HUES64 (cell line): ENCODE measurements around the gene RNF183.

Source experiments
- H3K27ac ChIP-seq: 2 replicates; pipeline ENCODE4 v1.7.0; 2013; ENCODE audit warnings: low read depth, low read length, inconsistent platforms
- H3K27me3 ChIP-seq: 2 replicates; pipeline ENCODE4 v1.6.1; 2013; ENCODE audit warnings: mild to moderate bottlenecking, low read length; ENCODE audit not compliant: insufficient read depth
- H3K36me3 ChIP-seq: 2 replicates; pipeline ENCODE4 v1.6.1; 2013; ENCODE audit warnings: mild to moderate bottlenecking, low read length; ENCODE audit not compliant: insufficient read depth
- H3K4me1 ChIP-seq: 2 replicates; pipeline ENCODE4 v1.6.1; 2013; ENCODE audit warnings: mild to moderate bottlenecking, low read length, moderate library complexity; ENCODE audit not compliant: insufficient read depth
- H3K4me3 ChIP-seq: 2 replicates; pipeline ENCODE4 v1.5.1; 2013; ENCODE audit warnings: mild to moderate bottlenecking, low read length, moderate library complexity
- H3K9ac ChIP-seq: 2 replicates; pipeline ENCODE4 v1.6.1; 2013; ENCODE audit warnings: mild to moderate bottlenecking, low read depth, low read length
- H3K9me3 ChIP-seq: 2 replicates; pipeline ENCODE4 v1.6.1; 2013; ENCODE audit warnings: low read depth, low read length; ENCODE audit not compliant: insufficient read depth
- WGBS: fragments of 150-250, 120-280 bp; methylation state at CpG from one replicate; pipeline ENCODE4 v1.1.7; 2013; ENCODE audit warnings: missing lambda C conversion rate; 5-methylcytosine and 5-hydroxymethylcytosine counted together

The RNF183 gene

DNA sequence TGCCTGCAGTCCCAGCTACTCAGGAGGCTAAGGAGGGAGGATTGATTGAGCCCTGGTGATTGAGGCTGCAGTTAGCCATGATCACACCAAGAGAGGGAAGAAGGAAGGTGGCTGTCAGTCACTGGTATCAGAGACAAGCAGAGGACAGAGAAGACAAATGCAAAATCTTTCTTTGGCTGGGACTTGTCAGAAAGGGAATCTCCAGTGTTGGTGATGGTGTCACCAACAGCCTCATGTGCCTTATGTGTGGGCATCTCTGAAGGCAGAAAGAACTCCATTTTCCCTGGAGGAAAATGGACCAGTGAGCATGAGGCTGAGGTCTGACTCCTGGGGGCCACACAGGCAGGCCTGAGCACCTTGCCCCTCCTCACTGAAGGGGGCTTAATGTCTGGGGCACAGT, 12.1 kb upstream of the RNF183 start:
- no peak overlapping the region for H3K4me3 ChIP-seq
- H3K27me3 ChIP-seq = no peaks in the 10 kb centered on the region
- H3K9ac ChIP-seq = no peak overlapping the region
- H3K36me3 ChIP-seq = no peaks in the 10 kb centered on the region
- no peak overlapping the region for H3K27ac ChIP-seq
- H3K9me3 ChIP-seq = no peaks in the 10 kb centered on the region
- no peaks in the 10 kb centered on the region for H3K4me1 ChIP-seq

DNA sequence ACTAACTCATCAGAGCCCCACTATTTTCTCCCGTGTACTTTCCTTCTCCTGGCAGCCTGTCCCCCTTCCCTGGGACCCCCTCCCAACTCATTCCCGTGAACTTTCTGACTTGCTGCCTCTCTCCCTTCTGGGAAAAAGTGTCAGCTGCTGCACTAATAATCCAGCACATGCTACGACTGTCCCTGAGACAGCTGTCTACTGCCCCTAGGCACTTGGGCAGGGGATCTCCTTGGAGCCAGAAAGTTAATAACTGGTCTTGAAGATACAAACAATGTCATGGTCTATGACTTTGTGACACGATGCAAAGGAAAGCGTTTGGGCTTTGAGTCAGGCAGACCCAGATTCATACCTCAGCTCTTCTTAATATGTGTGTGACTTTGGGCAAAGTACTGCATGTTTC, 10.1 kb upstream of the RNF183 start:
- no peaks in the 10 kb centered on the region for H3K4me1 ChIP-seq
- H3K27me3 ChIP-seq = no peaks in the 10 kb centered on the region
- H3K4me3 ChIP-seq = no peak overlapping the region
- H3K36me3 ChIP-seq = no peaks in the 10 kb centered on the region
- no peaks in the 10 kb centered on the region for H3K9me3 ChIP-seq
- H3K27ac ChIP-seq = no peak overlapping the region
- no peak overlapping the region for H3K9ac ChIP-seq
- WGBS = 91% methylated on average over 5 of the region's 5 CpGs

DNA sequence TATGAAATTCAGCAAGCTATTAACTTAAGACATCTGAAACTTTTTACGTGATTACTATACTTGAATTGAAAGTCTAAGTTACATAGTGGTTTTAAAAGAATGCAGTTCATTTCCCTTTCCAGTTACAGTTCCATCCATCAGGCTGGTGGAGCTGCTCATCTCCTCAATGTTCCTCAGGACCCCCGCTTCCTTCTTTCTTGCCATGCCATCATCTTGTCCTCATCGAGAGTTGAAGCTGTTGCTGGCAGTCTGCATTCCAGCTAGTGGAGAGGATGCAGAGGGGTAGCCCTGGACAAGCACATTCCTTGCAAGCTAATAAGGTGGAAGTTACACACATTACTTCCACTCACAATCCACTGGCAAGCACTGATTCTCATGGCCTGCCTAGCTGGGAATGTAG, 8.8 kb upstream of the RNF183 start:
- no peak overlapping the region for H3K9ac ChIP-seq
- H3K27me3 ChIP-seq = no peaks in the 10 kb centered on the region
- no peaks in the 10 kb centered on the region for H3K4me1 ChIP-seq
- 95% methylated on average over 2 of the region's 3 CpGs for WGBS
- no peaks in the 10 kb centered on the region for H3K9me3 ChIP-seq
- H3K4me3 ChIP-seq = no peak overlapping the region
- H3K36me3 ChIP-seq = no peaks in the 10 kb centered on the region
- no peak overlapping the region for H3K27ac ChIP-seq

DNA sequence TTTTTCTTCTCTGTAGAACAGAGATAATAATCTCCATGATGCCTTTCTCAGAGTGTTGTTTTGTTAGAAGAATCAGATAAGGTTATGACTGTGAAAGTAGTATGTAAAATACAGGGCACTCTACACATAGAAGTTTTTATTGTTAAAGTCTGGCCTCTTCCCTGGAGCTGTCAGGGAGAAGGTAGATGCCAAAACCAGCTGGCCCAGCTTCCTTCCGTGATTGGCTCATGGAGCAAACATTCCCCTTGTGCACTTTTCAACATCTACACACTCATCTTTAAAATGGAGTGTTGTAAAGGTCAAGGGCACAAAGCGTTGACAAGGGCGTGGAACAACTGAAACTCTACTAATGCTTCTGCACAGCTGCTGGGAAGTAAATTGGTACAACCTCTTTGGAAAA, 7.4 kb upstream of the RNF183 start:
- no peak overlapping the region for H3K4me3 ChIP-seq
- no peaks in the 10 kb centered on the region for H3K4me1 ChIP-seq
- H3K36me3 ChIP-seq = no peaks in the 10 kb centered on the region
- WGBS = 97% methylated on average over 3 of the region's 3 CpGs
- no peaks in the 10 kb centered on the region for H3K9me3 ChIP-seq
- H3K27me3 ChIP-seq = no peaks in the 10 kb centered on the region
- no peak overlapping the region for H3K27ac ChIP-seq
- no peak overlapping the region for H3K9ac ChIP-seq

DNA sequence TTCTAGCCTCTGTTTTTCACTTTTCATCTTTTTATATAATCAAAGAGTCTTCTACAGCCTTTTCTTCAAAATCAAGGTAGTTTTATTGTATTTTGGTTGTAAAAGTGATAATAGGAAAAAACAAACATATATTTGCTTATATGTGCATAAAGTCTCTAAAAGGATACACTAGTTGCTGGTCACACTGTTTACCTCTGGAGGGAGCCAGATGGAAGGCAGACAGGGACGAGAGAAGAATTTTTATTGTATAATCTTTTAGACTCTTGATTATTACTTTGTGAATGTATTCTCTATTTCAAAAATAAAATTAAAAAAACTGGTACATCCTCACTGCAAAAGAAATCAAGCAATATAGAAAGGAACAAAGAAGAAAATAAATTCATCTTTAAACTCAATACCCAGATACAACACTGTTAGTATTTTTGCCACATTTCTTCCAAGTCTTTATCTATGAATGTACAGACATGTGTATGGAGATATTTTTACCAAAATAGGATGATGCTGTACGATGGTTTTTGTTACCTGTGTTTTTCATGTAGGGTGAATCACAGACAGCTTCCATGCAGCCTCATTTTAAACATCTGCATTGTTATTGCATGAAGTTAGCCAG, 6.1 kb upstream of the RNF183 start:
- Histone ChIP-seq H3K4me1 (no peaks in the 10 kb centered on the region), H3K4me3 (no peak overlapping the region), H3K9me3 (no peaks in the 10 kb centered on the region), H3K27me3 (no peaks in the 10 kb centered on the region), H3K36me3 (no peaks in the 10 kb centered on the region), H3K9ac (no peak overlapping the region), H3K27ac (no peak overlapping the region)
- WGBS = 25% methylated on average over 1 of the region's 2 CpGs

DNA sequence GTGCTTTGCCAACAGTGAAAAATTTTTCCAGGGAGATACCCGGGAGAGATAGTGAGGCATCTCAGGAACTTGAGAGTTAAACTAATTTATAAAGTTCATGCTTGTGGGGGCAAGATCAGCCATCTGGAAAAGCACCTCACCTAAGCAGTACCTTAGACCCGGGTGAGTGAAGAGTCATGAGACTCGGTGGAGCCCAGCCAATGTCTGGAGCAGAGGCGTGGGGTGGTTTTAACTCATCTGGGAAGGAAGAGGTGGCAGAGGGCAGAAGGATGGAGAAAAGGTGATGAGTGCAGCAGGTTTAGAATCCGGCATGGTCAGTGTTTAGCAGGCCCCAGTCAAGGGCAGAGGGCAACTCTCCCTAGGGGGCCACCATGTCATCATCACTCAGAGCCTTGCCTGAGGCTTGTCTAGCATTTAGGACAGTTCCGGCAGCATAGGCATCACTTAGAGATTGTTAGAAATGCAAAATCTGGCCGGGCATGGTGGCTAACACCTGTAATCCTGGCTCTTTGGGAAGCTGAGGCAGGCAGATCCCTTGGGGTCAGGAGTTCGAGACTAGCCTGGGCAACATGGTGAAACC, 4.3 kb upstream of the RNF183 start:
- H3K9me3 ChIP-seq = no peaks in the 10 kb centered on the region
- no peaks in the 10 kb centered on the region for H3K36me3 ChIP-seq
- no peak overlapping the region for H3K4me3 ChIP-seq
- H3K27ac ChIP-seq = no peak overlapping the region
- WGBS = 79% methylated on average over 8 of the region's 8 CpGs
- H3K27me3 ChIP-seq = no peaks in the 10 kb centered on the region
- H3K9ac ChIP-seq = no peak overlapping the region
- H3K4me1 ChIP-seq = no peaks in the 10 kb centered on the region

DNA sequence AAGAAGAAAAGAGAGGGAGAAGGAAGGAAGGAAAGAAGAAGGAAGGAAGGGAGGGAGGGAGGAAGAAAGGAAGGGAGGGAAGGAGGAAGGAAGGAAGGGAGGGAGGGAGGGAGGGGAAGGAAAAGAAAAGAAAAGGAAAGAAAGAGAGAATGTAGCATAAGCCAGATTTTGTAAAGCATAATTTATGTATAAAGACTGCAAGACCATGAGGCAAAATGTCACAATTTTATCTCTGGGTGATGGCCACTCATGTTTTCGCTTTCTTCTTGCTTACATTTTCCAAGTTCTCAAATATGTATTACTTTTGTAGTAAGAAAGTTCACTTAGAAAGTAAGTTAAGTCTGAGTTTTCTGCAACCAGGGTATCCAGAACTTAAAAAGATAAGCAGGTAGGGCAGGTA, 3.4 kb upstream of the RNF183 start:
- no peaks in the 10 kb centered on the region for H3K9me3 ChIP-seq
- no peaks in the 10 kb centered on the region for H3K4me1 ChIP-seq
- no CpG with 5 or more reads among the region's 1 CpG for WGBS
- H3K9ac ChIP-seq = no peak overlapping the region
- H3K4me3 ChIP-seq = no peak overlapping the region
- H3K36me3 ChIP-seq = no peaks in the 10 kb centered on the region
- H3K27ac ChIP-seq = no peak overlapping the region
- no peaks in the 10 kb centered on the region for H3K27me3 ChIP-seq

DNA sequence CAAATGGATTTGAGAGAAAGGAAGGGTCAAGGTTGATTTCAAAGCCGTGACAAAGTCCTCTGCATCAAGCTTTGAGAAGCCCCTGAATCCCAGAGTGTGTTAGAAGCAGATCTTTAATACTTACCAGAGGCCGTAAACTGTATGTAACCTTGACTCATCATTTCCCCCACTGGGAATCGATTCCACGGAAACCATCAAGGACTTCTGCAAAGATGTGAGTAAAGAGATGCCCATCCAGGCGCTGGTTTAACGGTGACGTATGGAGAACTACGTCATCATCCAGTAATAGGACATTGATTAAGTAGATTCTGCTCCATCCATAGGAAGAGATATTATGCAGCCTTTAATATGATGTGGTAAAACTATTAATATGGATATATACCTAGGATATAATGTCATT, 1.6 kb downstream of the RNF183 start:
- Histone ChIP-seq H3K9me3 (no peaks in the 10 kb centered on the region), H3K36me3 (no peaks in the 10 kb centered on the region), H3K27me3 (no peaks in the 10 kb centered on the region), H3K9ac (no peak overlapping the region), H3K27ac (no peak overlapping the region), H3K4me3 (no peak overlapping the region), H3K4me1 (no peaks in the 10 kb centered on the region)
- 93% methylated on average over 8 of the region's 8 CpGs for WGBS

DNA sequence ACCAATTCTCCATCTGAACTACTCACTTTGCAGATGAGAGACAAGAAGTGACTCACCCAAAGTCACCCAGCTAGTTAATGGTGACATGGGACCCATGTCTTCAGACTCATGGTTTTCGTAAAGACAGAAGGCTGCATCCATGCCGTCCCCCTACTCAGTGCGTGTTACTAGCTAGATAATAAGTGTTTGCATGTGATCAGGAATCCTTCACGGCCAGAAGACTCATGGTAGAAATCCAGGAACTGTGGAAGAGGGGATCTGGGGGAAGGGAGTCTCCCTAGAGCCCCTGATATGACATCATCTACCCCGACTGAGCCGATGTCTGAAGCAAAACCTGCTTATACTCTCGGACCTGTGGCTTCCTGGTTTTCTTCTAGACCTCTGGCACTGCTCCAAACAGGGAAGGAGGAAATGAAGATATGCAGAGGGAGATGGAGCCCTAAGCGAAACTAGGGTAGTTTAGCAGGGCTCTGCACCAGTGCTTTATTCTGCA, 3.3 kb downstream of the RNF183 start:
- H3K9ac ChIP-seq = no peak overlapping the region
- H3K27me3 ChIP-seq = no peaks in the 10 kb centered on the region
- 90% methylated on average over 8 of the region's 8 CpGs for WGBS
- no peaks in the 10 kb centered on the region for H3K4me1 ChIP-seq
- H3K36me3 ChIP-seq = no peaks in the 10 kb centered on the region
- no peak overlapping the region for H3K4me3 ChIP-seq
- H3K9me3 ChIP-seq = no peaks in the 10 kb centered on the region
- H3K27ac ChIP-seq = no peak overlapping the region

DNA sequence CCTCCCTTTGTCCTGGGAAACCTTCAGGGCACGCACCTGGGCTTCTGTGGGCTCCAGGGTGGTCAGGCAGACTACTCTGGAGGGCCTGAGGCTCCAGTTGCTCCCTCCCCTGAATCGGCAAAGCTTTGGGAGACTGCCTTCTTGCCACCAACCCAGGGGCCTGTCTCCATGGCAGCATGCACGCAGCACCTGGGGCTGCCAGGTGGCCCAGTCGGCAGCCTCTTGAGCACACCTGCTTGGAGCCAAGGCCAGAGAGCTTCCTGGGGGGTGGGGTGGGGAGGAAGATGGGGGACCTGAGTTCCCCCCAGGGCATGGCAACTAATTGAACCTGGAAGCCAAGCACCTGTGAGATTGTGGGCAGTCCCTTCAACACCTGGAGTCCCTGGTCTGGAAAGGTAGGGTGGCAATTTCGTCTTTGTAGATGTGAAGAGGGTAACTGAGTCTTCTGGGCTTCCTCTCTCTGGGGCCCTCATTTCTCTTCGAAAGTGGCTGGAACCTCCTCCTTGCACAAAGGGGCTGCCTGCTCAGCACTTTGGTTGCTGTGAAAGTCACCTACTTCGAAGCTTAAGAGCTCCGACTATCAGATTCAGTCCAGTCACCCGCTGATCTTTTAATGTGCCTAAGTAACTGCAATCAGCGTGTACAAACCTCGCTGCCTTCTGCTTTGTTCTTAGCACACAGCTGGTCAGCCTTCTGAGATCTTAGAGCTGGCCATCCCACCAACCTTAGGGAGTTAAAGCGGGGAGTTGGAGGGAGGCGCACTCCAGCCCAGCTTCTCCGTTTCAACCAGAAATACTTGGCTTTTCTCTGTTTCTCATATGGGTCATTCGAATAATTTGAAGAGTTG, 4.0 kb downstream of the RNF183 start:
- 91% methylated on average over 15 of the region's 15 CpGs for WGBS

DNA sequence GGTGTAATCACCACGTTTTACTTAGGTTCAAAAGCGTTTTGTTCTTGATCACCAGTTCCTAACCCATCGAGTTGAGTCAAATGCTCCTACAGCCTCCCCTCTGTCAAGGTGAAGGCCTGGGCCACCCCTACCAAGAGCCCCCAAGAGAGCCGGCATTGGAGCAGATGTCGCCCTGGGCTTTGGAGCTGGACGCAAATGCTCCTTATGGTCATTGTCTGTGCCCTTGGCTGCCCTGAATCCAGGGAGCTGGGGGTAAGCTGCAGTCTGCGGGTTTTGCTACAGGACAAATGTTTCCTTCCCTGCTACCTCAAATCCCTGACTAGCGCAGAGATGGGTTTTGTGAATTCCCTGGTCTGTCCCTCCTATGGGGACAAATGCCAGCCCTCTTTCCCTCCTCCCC, 4.9 kb downstream of the RNF183 start:
- H3K36me3 ChIP-seq = peaks cover 9% of the 10 kb centered on the region
- WGBS = 92% methylated on average over 8 of the region's 8 CpGs
- H3K4me1 ChIP-seq = no peaks in the 10 kb centered on the region
- no peak overlapping the region for H3K9ac ChIP-seq
- H3K4me3 ChIP-seq = no peak overlapping the region
- no peaks in the 10 kb centered on the region for H3K27me3 ChIP-seq
- H3K9me3 ChIP-seq = no peaks in the 10 kb centered on the region
- no peak overlapping the region for H3K27ac ChIP-seq

More for the DNA sequence above, 4.0 kb downstream of the RNF183 start:
- Histone ChIP-seq H3K27ac (no peak overlapping the region), H3K9me3 (no peaks in the 10 kb centered on the region), H3K4me3 (no peak overlapping the region), H3K27me3 (no peaks in the 10 kb centered on the region), H3K9ac (no peak overlapping the region), H3K36me3 (peaks cover under 1% of the 10 kb centered on the region; the same call in 1 of the 2 replicates), H3K4me1 (no peaks in the 10 kb centered on the region)
